Measurements from ENCODE around the gene CAPN15.
"Not testable (repeated sequence)": the region's sequence is repeated elsewhere in the genome, so short reads cannot be mapped to it uniquely, and the experiment has no call there.

CAPN15 gene

DNA sequence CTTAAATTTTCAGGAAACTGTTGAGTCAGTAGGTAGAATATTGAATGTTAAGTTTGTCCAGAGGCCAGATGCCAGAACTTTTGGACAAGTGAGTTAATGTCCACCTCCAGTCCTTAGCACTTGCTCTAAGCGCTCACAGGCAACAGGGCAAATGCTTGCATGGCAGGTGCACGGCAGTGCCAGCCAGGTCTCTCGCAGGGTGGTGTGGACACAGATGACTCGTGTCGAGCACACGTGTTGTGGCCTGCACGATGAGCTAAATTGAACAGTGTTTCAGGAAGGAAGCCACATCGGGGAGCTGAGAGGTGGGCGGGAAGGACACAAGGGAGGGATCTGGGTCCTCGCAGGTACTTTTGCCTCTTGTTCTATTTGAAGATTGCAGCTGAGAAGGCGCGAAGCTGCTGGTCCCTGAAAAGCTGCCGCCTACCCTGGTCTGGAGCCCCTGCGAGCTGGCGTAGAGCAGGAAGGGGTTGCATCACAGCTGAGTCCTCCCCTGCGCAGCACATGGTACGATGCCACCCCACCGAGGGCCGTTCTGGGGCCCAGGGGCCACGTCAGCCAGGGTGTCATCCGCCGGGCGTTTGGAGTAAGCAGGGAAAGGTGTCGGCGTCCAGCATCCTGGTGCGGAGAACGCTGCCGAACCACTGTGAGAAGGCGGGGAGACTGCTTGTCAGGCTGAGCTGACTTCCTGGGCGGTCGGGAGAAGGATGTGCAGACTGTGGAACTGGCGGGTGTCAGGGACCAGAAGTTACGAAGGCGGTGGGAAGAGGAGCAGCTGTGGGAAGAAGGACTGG is 68.6 kb downstream of the CAPN15 start:
- Histone ChIP-seq H3K27me3 (ENCODE audit: control insufficient read depth, insufficient read depth, low read length) (peaks cover 9% of the 10 kb centered on the region), H3K4me1 (ENCODE audit: control insufficient read depth, low read depth, low read length) (no peaks in the 10 kb centered on the region), H3K9ac (ENCODE audit: low read length) (no peak overlapping the region), H3K27ac (ENCODE audit: low read length) (no peak overlapping the region), H3K36me3 (ENCODE audit: control insufficient read depth, low read depth, low read length) (peaks cover 5% of the 10 kb centered on the region), H3K4me3 (ENCODE audit: low read length) (no peak overlapping the region), H3K9me3 (ENCODE audit: control insufficient read depth, low read depth, low read length) (no peaks in the 10 kb centered on the region)

DNA sequence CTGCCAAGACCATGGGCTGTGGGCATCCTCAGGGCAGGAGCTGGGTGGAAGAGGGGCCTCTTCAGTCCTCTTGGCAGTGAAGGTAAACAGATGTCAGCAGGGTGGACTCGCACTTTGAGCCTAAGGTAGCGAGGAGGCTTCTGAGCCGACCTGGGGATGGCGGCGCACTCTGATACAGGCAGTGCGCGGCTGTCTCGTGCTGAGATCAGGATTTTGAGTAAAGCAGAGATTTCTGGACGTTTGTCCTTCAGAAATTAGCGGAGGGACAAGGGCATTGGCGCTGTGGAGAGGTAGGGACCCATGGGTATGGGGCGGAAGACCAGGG is 69.2 kb downstream of the CAPN15 start:
- H3K4me3 ChIP-seq (ENCODE audit: low read length), result no peak overlapping the region
- H3K36me3 ChIP-seq (ENCODE audit: control insufficient read depth, low read depth, low read length), result peaks cover 5% of the 10 kb centered on the region
- peaks cover 3% of the 10 kb centered on the region for H3K27me3 ChIP-seq (ENCODE audit: control insufficient read depth, insufficient read depth, low read length)
- no peak overlapping the region for H3K9ac ChIP-seq (ENCODE audit: low read length)
- H3K27ac ChIP-seq (ENCODE audit: low read length), result no peak overlapping the region
- no peaks in the 10 kb centered on the region for H3K9me3 ChIP-seq (ENCODE audit: control insufficient read depth, low read depth, low read length)
- no peaks in the 10 kb centered on the region for H3K4me1 ChIP-seq (ENCODE audit: control insufficient read depth, low read depth, low read length)

DNA sequence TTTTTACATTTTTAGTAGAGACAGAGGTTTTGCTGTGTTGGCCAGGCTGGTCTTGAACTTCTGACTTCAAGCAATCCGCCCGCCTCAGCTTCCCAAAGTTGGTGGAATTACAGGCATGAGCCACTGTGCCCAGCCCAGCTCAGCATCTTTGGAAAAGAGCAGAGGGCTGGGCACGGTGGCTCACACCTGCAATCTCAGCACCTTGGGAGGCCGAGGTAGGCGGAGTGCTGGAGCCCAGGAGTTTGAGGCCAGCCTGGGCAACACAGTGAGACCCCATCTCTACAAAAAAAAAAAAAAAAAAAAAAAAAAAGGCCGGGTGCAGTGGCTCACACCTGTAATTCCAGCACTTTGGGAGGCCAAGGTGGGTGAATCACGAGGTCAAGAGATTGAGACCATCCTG is 70.1 kb downstream of the CAPN15 start:
- H3K27ac ChIP-seq (ENCODE audit: low read length); H3K27me3 ChIP-seq (ENCODE audit: control insufficient read depth, insufficient read depth, low read length); H3K4me3 ChIP-seq (ENCODE audit: low read length); H3K9me3 ChIP-seq (ENCODE audit: control insufficient read depth, low read depth, low read length); H3K36me3 ChIP-seq (ENCODE audit: control insufficient read depth, low read depth, low read length); H3K4me1 ChIP-seq (ENCODE audit: control insufficient read depth, low read depth, low read length); H3K9ac ChIP-seq (ENCODE audit: low read length): not testable (repeated sequence)

DNA sequence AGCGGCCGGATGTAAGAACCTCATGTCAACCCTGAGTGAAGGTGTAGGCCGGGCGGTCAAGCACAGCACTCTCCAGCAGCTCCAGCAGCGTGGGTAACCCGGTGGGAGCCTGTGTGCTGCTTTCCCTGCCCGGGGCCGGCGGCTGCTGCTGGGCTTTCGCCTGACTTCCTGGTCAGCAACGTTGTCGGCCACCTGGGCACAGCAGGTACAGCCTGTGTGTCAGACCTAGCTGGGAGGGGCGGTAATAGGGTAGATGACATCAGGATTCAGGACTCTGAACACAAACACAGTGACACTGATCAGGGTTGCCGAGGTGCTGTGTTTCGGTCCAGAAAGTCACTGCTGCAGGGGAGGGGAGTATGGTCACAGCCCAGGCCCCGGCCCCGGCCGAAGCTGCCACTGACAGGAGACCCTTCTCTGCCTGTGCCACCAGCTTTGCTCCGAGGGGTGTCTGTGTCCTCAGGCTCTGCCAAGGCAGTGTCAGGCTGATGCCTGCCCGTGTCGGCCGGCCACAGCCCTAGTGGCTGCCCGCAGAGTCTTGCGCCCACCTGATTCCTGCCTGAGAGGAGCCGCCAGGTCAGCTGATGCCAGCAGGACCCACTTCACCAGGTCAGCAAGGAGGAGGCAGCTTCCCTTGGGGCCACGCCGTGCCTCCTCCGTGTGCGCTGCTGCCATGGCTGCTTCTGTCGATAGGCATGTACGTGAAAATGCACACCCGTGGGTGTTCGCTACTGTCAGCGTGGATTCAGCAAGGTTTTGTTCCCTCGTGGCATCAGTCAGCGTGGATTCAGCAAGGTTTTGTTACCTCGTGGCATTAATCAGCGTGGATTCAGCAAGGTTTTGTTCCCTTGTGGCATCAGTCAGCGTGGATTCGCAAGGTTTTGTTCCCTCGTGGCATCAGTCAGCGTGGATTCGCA is 71.6 kb downstream of the CAPN15 start:
- Histone ChIP-seq H3K4me1 (ENCODE audit: control insufficient read depth, low read depth, low read length) (no peaks in the 10 kb centered on the region), H3K9me3 (ENCODE audit: control insufficient read depth, low read depth, low read length) (no peaks in the 10 kb centered on the region), H3K27me3 (ENCODE audit: control insufficient read depth, insufficient read depth, low read length) (no peaks in the 10 kb centered on the region), H3K4me3 (ENCODE audit: low read length) (no peak overlapping the region), H3K9ac (ENCODE audit: low read length) (no peak overlapping the region), H3K36me3 (ENCODE audit: control insufficient read depth, low read depth, low read length) (no peaks in the 10 kb centered on the region), H3K27ac (ENCODE audit: low read length) (no peak overlapping the region)

DNA sequence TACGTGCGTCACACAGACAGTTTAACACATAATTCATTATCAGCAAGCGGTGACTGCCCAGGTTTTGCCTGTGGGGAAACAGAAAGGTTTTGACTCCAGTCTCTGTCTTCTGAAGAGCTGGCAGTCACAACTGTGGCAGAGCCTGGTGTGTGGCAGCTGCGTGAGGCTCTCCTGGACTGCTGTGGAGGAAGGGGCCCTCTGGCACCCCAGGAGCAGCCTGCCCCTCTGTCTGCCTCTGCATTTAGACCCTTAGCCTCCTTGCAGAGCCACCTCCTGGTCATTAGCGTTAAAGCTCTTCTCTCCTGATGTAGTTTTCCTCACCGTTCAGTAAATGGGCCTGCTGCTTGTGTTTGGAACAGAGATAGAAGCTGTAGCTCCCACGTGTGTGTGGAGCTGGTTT is 73.3 kb downstream of the CAPN15 start:
- Histone ChIP-seq H3K27ac (ENCODE audit: low read length) (no peak overlapping the region), H3K9ac (ENCODE audit: low read length) (no peak overlapping the region), H3K27me3 (ENCODE audit: control insufficient read depth, insufficient read depth, low read length) (no peaks in the 10 kb centered on the region), H3K36me3 (ENCODE audit: control insufficient read depth, low read depth, low read length) (no peaks in the 10 kb centered on the region), H3K4me3 (ENCODE audit: low read length) (no peak overlapping the region), H3K4me1 (ENCODE audit: control insufficient read depth, low read depth, low read length) (no peaks in the 10 kb centered on the region), H3K9me3 (ENCODE audit: control insufficient read depth, low read depth, low read length) (no peaks in the 10 kb centered on the region)

DNA sequence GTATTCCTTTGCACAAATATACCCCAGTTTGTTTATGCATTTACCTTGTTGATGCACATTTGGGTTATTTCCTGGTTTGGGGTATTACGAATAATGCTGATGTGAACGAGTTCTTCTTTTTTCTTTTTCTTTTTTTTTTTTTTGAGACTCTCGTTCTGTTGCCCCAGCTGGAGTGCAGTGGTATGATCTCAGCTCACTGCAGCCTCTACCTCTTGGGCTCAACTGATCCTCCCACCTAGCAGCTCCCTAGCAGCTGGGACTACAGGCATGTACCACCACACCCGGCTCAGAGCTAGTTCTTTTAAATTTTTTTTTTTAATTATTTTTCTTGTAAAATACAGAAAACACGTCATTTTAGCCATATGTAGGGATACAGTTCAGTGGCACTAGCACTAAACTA is 76.4 kb downstream of the CAPN15 start:
- Histone ChIP-seq H3K4me1 (ENCODE audit: control insufficient read depth, low read depth, low read length) (no peaks in the 10 kb centered on the region), H3K9ac (ENCODE audit: low read length) (no peak overlapping the region), H3K4me3 (ENCODE audit: low read length) (no peak overlapping the region), H3K27ac (ENCODE audit: low read length) (no peak overlapping the region), H3K27me3 (ENCODE audit: control insufficient read depth, insufficient read depth, low read length) (no peaks in the 10 kb centered on the region), H3K9me3 (ENCODE audit: control insufficient read depth, low read depth, low read length) (no peaks in the 10 kb centered on the region), H3K36me3 (ENCODE audit: control insufficient read depth, low read depth, low read length) (no peaks in the 10 kb centered on the region)
